ENCODE data around the gene SPRY1. TPM values are rescaled to one million over a fixed set of nuclear protein-coding genes. Genes with fewer than 3 reads are reported as not detected.

The SPRY1 gene
- total RNA-seq, 1 experiment from 2014 or later = 4.8 TPM

- ATAC-seq (no peak), DNase-seq (ENCODE audit: low read depth, low spot score) (no peak)
- CTCF ChIA-PET = no interaction called here
- Histone ChIP-seq H3K4me1 (ENCODE audit: control insufficient read depth in 1 of 2, insufficient read depth in 2 of 2, low read length in 2 of 2) (peaks cover 0 to 5% of the 10 kb centered on the region in 2 experiments; a peak in 2 of 4 replicates), H3K4me3 (replicated peaks in 1 of 2; ENCODE audit: low read depth in 1 of 2, low read length in 2 of 2) (no peak overlapping the region), H3K9me2 (ENCODE audit: insufficient read depth) (no peaks in the 10 kb centered on the region; the same call in 1 of the 2 replicates), H3K36me3 (ENCODE audit: control insufficient read depth in 1 of 2, insufficient read depth in 2 of 2, low read length in 2 of 2) (no peaks in the 10 kb centered on the region), H3K27ac (ENCODE audit: low read depth, low read length) (no peak overlapping the region), H3K9me3 (ENCODE audit: control insufficient read depth in 1 of 2, insufficient read depth in 1 of 2, low read depth in 1 of 2, low read length in 2 of 2) (no peaks in the 10 kb centered on the region), H3K79me2 (ENCODE audit: insufficient read depth, low read length) (no peaks in the 10 kb centered on the region), H3K4me2 (ENCODE audit: low read length) (no peak overlapping the region), H2AFZ (ENCODE audit: low read depth, low read length, poor library complexity, severe bottlenecking) (no peak overlapping the region), H4K20me1 (ENCODE audit: insufficient read depth) (no peaks in the 10 kb centered on the region), H3K9ac (ENCODE audit: low read length) (no peak overlapping the region), H3K27me3 (ENCODE audit: insufficient read depth, low read length) (no peaks in the 10 kb centered on the region)
- POLR2A ChIA-PET = no interaction called here
- intact Hi-C loops (cut with micrococcal nuclease) = no loop called here
- RAD21 ChIA-PET (ENCODE audit: low non-redundant PET in 1 of 2, low total read pairs in 2 of 2, uncharacterized antibody in 2 of 2, unreplicated experiment in 2 of 2) = no interaction called here
- no TSS peak for BruUV-seq (replicated peaks)
- TF ChIP-seq CTCF (IDR thresholded peaks at IDR 0.05 in 2 of 3, conservative IDR thresholded peaks at IDR 0.05 in 1 of 3; ENCODE audit: borderline replicate concordance in 1 of 3, insufficient read depth in 1 of 3, low read depth in 2 of 3, low read length in 2 of 3) = no peak
- no peak for TF ChIP-seq POLR2A (IDR thresholded peaks at IDR 0.05; ENCODE audit: borderline replicate concordance, extremely low read depth, insufficient read depth, insufficient read length)
- TF ChIP-seq TCF7L2 (IDR thresholded peaks at IDR 0.05; ENCODE audit: borderline replicate concordance, extremely low read depth, insufficient read depth, insufficient read length) = no peak
- TF ChIP-seq JUND (IDR thresholded peaks at IDR 0.05) = no peak
- no peak for TF ChIP-seq EZH2 (IDR thresholded peaks at IDR 0.05)
- TF ChIP-seq ZNF274 (IDR thresholded peaks at IDR 0.05; ENCODE audit: low read depth, low read length) = no peak
- TF ChIP-seq YY1 (IDR thresholded peaks at IDR 0.05; ENCODE audit: extremely low read depth, insufficient replicate concordance, low read depth, low read length) = no peak
- no peak for TF ChIP-seq CEBPB (IDR thresholded peaks at IDR 0.05; ENCODE audit: low read depth)
These were observed 34.5 kb upstream of the SPRY1 start for GRCh38 chr4:123362103-123362502.

DNA sequence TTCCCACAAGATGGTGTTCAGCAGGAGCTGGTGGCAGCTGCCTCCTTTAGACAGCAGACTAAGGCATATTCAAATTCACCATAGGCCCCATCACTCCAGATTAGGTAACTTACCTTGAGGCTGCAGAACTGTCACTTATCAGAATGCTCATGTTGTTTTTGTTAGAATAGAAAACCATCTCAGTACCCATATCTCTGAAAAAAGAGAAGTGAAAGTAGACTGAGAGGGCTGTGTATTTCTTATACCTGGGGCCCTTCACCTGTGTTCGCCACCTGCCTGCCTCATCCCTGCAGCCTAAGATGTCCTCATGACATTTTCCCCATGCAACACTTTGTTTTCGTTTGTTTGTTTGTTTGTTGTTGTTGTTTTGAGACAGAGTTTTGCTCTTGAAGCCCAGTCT lies 32.9 kb upstream of the SPRY1 start:
- no peaks in the 10 kb centered on the region; the same call in 1 of the 2 replicates for H3K9me2 ChIP-seq (ENCODE audit: insufficient read depth)
- H3K4me2 ChIP-seq (ENCODE audit: low read length) = no peak overlapping the region
- ChIA-PET RAD21 (ENCODE audit: low non-redundant PET in 1 of 2, low total read pairs in 2 of 2, uncharacterized antibody in 2 of 2, unreplicated experiment in 2 of 2) (no interaction called here), POLR2A (no interaction called here), CTCF (no interaction called here)
- intact Hi-C loops (cut with micrococcal nuclease) = no loop called here
- H3K9me3 ChIP-seq (ENCODE audit: control insufficient read depth in 1 of 2, insufficient read depth in 1 of 2, low read depth in 1 of 2, low read length in 2 of 2) = no peaks in the 10 kb centered on the region
- BruUV-seq (replicated peaks) = no TSS peak
- H3K4me1 ChIP-seq (ENCODE audit: control insufficient read depth in 1 of 2, insufficient read depth in 2 of 2, low read length in 2 of 2) = peaks cover 0 to 5% of the 10 kb centered on the region in 2 experiments; a peak in 2 of 4 replicates
- H3K36me3 ChIP-seq (ENCODE audit: control insufficient read depth in 1 of 2, insufficient read depth in 2 of 2, low read length in 2 of 2) = no peaks in the 10 kb centered on the region
- H3K27me3 ChIP-seq (ENCODE audit: insufficient read depth, low read length) = no peaks in the 10 kb centered on the region
- no peak overlapping the region for H3K27ac ChIP-seq (ENCODE audit: low read depth, low read length)
- no peak overlapping the region for H3K4me3 ChIP-seq (replicated peaks in 1 of 2; ENCODE audit: low read depth in 1 of 2, low read length in 2 of 2)
- no peaks in the 10 kb centered on the region for H4K20me1 ChIP-seq (ENCODE audit: insufficient read depth)
- H3K79me2 ChIP-seq (ENCODE audit: insufficient read depth, low read length) = no peaks in the 10 kb centered on the region
- no peak overlapping the region for H3K9ac ChIP-seq (ENCODE audit: low read length)
- ATAC-seq = no peak
- DNase-seq (ENCODE audit: low read depth, low spot score) = no peak
- no peak overlapping the region for H2AFZ ChIP-seq (ENCODE audit: low read depth, low read length, poor library complexity, severe bottlenecking)
- no peak for TF ChIP-seq RAD21 (IDR thresholded peaks at IDR 0.05; ENCODE audit: low read depth)
- TF ChIP-seq MAX (IDR thresholded peaks at IDR 0.05) = no peak
- no peak for TF ChIP-seq FOSL1 (IDR thresholded peaks at IDR 0.05; ENCODE audit: low read depth)
- no peak for TF ChIP-seq CBX3 (IDR thresholded peaks at IDR 0.05; ENCODE audit: low read depth)
- no peak for TF ChIP-seq SIN3A (IDR thresholded peaks at IDR 0.05; ENCODE audit: low read depth)
- no peak for TF ChIP-seq ELF1 (IDR thresholded peaks at IDR 0.05; ENCODE audit: borderline replicate concordance, low read depth)
- TF ChIP-seq CEBPB (IDR thresholded peaks at IDR 0.05; ENCODE audit: low read depth) = no peak
- TF ChIP-seq ZBTB33 (IDR thresholded peaks at IDR 0.05; ENCODE audit: extremely low read depth, insufficient replicate concordance, low read length) = no peak
- TF ChIP-seq EGR1 (IDR thresholded peaks at IDR 0.05; ENCODE audit: low read depth) = no peak
- TF ChIP-seq YY1 (IDR thresholded peaks at IDR 0.05; ENCODE audit: extremely low read depth, insufficient replicate concordance, low read depth, low read length) = no peak
